Effector CD8-positive, alpha-beta T cell (primary cell): ENCODE results near the gene NDUFS1.
"Not testable (repeated sequence)": the region's sequence is repeated elsewhere in the genome, so short reads cannot be mapped to it uniquely, and the experiment has no call there.

Experiments used
- DNase-seq: peaks from one replicate; lab custom pipeline; 2025; lab: John Stamatoyannopoulos, UW

Gene NDUFS1

GRCh38 chr2:206098872-206099271, 60.4 kb downstream of the NDUFS1 start:
- DNase-seq: not testable (repeated sequence)

GRCh38 chr2:206098471-206098870, 60.8 kb downstream of the NDUFS1 start:
- no peak for DNase-seq

GRCh38 chr2:206096876-206097275, 62.4 kb downstream of the NDUFS1 start:
- no peak for DNase-seq

DNA sequence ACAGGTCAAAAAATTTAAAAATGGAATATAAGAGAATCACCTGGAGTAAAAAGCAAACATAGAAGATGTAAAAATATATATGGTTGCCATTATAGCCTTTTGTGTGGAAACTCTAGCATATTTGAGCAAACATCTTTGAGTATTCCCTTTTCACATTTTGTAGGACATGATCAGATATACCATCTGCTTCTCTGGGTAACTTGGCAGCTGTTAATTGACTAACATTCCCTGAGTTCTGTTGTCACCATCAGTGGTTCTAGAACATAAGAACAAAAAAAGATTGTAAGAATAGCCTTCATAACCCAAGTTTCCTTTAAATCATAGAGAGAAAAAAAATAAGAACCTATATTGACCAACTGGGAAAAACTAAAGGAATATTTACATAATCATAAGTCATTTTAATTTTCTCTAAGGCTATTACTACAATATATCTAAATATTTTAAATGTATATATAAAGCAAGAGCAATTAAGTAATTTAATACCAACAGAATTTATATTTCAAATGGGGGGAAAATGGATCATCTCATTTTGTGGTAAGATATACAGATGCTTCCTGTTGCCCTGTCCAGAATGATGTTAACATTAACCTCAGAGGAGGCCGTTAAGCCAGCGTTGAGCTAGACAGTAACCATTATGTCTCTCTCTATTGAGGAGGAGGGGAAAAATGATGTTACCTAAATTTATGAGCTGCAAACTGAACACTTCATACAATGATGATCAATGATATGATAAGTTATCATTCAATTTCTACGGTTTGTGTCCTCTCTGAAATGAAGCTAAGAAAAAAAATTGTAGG, 63.5 kb downstream of the NDUFS1 start:
- no peak for DNase-seq

- no peak for DNase-seq
These were observed 66.9 kb downstream of the NDUFS1 start for GRCh38 chr2:206092297-206092696.

DNA sequence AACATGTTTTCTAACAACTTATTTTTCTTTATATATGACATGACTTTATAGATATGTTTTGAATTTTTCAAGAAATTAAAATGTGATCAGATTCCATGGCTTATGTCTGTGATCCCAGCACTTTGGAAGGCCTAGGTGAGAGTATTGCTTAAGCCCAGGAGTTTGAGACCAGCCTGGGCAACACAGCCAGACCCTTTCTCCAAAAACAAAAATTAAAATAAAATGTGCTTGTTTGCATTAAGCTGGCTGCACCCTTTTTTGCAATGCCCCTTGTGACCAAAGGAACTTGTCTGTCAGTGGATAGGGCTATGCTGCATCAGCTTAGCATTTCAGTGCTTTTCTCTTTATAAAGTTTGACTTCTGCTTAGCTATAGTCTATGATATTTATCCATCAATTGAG, 71.0 kb downstream of the NDUFS1 start:
- no peak for DNase-seq

GRCh38 chr2:206086716-206087350, 72.4 kb downstream of the NDUFS1 start:
- no peak for DNase-seq

GRCh38 chr2:206085742-206086445, 73.3 kb downstream of the NDUFS1 start, which contains the start of gene INO80D:
TSS of gene INO80D (minus strand) at chr2:206086174. CDS start at chr2:206063016, 23,158 bp downstream.
- DNase-seq: peak; percentile 68

DNA sequence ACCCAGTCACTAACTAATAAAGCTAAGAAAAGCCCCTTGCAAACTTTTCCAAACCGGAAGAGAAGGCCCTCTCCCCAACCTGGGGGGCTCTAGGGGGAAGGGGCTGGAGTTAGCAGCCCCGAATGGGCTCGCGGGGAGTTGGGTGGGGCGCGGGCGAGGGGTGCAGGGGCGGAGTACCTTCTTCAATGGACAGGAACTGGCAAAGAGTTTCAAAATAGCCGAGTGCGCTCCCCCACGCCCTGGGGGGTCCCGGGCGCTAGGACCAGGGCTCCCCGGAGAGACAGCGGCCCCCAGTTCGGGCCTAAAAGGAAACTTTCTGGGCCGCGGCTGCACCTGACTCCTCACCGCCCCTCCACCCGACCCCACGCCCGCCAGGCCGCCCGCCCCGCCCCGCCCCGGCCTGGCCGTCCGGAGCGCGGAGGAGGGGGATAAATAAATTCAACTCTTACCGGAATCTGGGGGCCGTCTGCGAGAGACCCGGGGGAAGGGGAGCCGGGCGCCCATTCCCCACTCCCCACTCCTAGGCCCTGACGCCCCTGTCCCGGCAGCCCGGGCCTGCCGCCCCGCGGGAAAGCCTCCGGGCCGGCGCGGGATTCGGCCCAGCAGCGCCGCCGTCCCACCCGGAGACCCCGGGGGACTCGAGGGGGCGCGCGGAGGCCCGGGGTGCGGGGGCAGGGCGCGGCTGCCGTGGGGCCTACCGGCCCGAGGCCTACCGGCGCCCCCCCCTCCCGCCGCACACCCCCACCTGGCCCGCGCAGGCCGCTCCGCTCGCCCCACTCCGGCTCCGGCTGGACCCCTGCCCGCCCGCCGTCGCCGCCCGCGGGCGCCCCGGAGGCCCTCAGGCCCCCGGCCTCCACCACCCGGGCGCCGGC, 74.1 kb downstream of the NDUFS1 start:
- peak; percentile 20 for DNase-seq

DNA sequence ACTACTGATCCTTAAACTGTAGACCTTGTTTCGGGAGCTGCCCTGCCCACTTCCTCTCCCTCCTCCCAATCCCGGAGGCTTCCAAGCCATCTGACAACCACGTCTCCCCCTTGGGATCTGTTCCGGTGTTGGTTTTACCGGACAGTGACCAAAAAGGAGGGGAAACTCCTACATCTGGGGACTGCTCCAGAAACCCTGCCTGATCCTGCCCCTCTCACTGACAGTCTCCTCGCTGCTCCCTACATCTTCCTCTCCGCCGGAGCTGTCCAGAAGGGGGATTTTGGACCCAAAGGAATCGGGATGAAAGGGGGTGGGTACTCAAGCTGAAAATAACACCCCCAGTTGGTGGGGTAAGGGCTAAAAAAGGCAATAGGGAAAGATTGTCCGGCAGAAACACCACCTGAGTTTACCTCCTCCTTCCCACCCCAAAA, 74.8 kb downstream of the NDUFS1 start:
- no peak for DNase-seq

GRCh38 chr2:206083602-206084438, 75.4 kb downstream of the NDUFS1 start:
- DNase-seq: no peak

- no peak for DNase-seq
These were observed 76.9 kb downstream of the NDUFS1 start for GRCh38 chr2:206082298-206082843.

DNA sequence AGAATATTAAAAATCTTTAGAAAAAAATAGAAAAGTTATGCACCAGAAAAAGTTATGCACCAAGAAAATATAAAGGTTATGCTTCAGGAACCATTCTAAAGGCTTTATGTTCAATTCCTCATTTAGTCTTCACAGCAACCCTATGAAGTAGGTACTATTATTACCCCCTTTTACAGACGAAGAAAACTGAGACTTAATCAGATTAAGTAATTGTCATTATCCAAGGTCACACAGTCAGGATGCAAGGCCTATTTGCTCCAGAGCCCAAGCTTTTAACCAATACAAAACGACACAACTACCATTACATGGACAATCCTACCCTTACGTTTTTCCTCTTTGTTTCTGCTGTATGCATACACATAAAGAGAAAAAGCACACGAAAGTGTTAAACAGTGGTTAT, 78.3 kb downstream of the NDUFS1 start:
- DNase-seq: no peak

- DNase-seq: no peak
These were observed 79.4 kb downstream of the NDUFS1 start for GRCh38 chr2:206079699-206080465.

DNA sequence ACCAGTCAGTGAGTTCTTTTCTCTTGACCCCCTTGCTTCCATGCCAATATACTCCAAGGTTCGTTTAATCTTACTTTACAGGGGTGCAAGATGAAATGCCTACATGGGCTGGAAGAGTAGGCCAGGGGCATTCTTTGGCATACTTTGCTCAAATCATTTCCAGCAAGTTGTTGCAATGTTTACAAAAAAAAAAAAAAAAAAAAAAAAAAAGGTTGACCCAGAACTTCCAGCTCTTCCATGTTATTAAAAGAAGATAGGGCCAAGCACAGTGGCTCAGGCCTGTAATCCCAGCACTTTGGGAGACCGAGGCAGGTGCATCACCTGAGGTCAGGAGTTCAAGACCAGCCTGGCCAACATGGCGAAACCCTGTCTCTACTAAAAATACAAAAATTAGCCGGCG, 81.4 kb downstream of the NDUFS1 start:
- not testable (repeated sequence) for DNase-seq

DNA sequence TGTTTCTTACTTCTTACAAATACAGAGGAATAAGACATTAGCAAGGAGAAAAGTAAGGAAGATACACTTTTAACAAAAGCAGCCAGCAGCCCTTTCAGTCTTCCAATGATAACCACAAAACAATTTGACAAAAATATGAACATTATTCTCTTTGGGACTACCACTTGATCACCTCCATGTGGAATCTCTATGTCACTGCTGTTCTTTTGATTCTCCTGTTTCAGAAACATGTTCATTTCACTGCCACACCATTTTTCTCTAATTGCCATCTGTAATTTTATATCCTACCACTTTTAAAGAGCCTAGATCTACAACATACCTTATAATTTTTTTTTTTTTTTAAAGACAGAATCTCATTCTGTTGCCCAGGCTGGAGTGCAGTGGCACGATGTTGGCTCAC, 84.1 kb downstream of the NDUFS1 start:
- no peak for DNase-seq

DNA sequence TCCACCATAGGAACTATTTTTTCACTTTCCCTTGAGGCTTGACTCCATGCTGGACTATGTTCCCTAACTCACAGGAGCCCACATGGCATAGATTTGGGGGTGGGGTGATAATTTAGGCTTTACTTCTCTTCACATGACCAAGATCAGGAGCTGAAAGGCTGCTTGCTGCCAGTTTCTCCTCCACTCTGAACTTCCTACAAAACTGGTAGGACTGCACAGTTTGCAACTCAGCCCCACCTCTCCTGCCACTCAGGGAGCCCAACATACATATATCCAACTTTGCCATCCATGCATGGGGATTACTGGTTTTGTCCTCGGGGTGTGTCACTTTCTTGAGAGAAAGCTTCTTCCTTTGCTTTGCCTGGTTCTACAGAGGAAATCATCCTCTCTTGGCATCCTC, 87.4 kb downstream of the NDUFS1 start:
- no peak for DNase-seq

- no peak for DNase-seq
These were observed 89.8 kb downstream of the NDUFS1 start for GRCh38 chr2:206069417-206069816.

DNA sequence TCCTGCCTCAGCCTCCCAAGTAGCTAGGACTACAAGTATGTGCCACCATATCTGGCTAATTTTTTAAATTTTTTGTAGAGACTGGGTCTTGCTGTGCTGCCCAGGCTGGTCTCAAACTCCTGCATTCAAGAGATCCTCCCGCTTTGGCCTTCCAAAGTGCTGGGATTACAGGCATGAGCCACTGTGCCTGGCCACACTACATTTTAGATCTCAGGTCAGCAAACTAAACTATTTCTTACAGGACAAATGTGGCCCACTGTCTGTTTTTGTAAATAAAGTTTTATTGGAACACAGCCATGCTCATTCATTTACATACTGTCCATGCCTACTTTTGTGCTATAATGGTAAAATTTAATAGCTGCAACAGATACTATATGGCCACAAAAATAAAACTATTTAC, 91.0 kb downstream of the NDUFS1 start:
- no peak for DNase-seq
